Measurements from ENCODE around the gene DNAJC9. TPM values are rescaled to one million over a fixed set of nuclear protein-coding genes. Genes with fewer than 3 reads are reported as not detected.

DNAJC9 gene
- total RNA-seq, 4 donors from 2014 or later, result 7.2 to 10.0 (median 8.9) TPM

DNA sequence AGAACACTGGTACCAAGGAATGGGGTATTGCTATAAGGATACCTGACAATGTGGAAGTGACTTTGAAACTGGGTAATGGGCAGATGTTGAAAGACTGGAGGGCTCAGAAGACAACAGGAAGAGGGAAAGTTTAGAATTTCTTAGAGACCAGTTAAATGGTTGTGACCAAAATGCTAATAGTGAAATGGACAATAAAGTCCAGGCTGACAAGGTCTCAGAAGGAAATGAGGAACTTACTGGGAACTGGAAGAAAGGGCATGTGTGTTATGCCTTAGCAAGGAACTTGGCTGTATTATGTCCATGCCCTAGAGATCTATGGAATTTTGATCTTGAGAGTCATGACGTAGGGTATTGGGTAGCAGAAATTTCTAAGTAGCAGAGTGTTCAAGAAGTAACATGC, 41.2 kb downstream of the DNAJC9 start:
- H3K9me3 ChIP-seq, result no peaks in the 10 kb centered on the region
- H3K27me3 ChIP-seq, result no peaks in the 10 kb centered on the region
- H3K4me3 ChIP-seq, result no peak overlapping the region
- ATAC-seq (no peak), DNase-seq (no peak)
- intact Hi-C loops (cut with DNase I; ENCODE audit: low total_unique reads) (no loop called here), in situ Hi-C loops (cut with MboI; ENCODE audit: low sequenced_read_pairs in 4 of 4) (no loop called here)
- TF ChIP-seq, protein P1, sequence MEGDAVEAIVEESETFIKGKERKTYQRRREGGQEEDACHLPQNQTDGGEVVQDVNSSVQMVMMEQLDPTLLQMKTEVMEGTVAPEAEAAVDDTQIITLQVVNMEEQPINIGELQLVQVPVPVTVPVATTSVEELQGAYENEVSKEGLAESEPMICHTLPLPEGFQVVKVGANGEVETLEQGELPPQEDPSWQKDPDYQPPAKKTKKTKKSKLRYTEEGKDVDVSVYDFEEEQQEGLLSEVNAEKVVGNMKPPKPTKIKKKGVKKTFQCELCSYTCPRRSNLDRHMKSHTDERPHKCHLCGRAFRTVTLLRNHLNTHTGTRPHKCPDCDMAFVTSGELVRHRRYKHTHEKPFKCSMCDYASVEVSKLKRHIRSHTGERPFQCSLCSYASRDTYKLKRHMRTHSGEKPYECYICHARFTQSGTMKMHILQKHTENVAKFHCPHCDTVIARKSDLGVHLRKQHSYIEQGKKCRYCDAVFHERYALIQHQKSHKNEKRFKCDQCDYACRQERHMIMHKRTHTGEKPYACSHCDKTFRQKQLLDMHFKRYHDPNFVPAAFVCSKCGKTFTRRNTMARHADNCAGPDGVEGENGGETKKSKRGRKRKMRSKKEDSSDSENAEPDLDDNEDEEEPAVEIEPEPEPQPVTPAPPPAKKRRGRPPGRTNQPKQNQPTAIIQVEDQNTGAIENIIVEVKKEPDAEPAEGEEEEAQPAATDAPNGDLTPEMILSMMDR (IDR thresholded peaks at IDR 0.05 in 4 of 5, conservative IDR thresholded peaks at IDR 0.05 in 1 of 5), result no peak
- TF ChIP-seq POLR2A (IDR thresholded peaks at IDR 0.05), result no peak
- peaks cover 0 to 11% of the 10 kb centered on the region in 2 donors for H3K36me3 ChIP-seq
- H3K27ac ChIP-seq, result no peak overlapping the region
- no peaks in the 10 kb centered on the region for H3K4me1 ChIP-seq

DNA sequence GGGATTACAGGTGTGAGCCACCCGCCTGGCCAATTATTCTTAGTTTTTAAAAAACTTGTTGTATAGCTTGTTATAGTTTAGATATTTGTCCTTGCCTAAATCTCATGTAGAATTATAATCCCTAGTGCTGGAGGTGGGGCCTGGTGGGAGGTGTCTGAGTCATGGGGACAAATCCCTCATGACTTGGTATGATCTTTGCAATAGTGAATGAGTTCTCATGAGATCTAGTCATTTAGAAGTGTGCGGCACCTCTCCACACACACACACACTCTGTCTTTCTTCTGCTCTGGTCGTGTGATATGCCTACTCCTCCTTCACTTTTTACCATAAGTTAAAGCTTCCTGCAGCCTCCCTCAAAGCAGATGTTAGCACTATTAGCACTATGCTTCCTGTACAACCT, 42.0 kb downstream of the DNAJC9 start:
- Histone ChIP-seq H3K36me3 (peaks cover 0 to 11% of the 10 kb centered on the region in 2 donors), H3K4me1 (no peaks in the 10 kb centered on the region), H3K27ac (no peak overlapping the region), H3K9me3 (no peaks in the 10 kb centered on the region), H3K4me3 (no peak overlapping the region), H3K27me3 (no peaks in the 10 kb centered on the region)
- no peak for TF ChIP-seq POLR2A (IDR thresholded peaks at IDR 0.05)
- TF ChIP-seq, protein P1 (IDR thresholded peaks at IDR 0.05 in 4 of 5, conservative IDR thresholded peaks at IDR 0.05 in 1 of 5), result no peak
- in situ Hi-C loops (cut with MboI; ENCODE audit: low sequenced_read_pairs in 4 of 4), result no loop called here
- ATAC-seq (no peak), DNase-seq (no peak)
- intact Hi-C loops (cut with DNase I; ENCODE audit: low total_unique reads), result no loop called here

Other genes with a start within 250 kb of the DNAJC9 start
- 100 to 1,000 TPM in 3 of 4 donors, 10 to 100 TPM in 1; 65.3 to 348 (median 217) TPM for gene P4HA1, start 150.4 kb downstream of the DNAJC9 start, total RNA-seq
- gene NUDT13, start 136.8 kb downstream of the DNAJC9 start, total RNA-seq, result 1 to 10 TPM; 1.7 to 5.3 (median 2.0) TPM
- gene ECD, start 79.2 kb downstream of the DNAJC9 start, total RNA-seq, result 10 to 100 TPM; 11.0 to 22.8 (median 18.6) TPM
- gene FAM149B1, start 79.1 kb downstream of the DNAJC9 start, total RNA-seq, result 1 to 10 TPM; 2.2 to 6.9 (median 5.6) TPM
- 100 to 1,000 TPM in 1 of 4 donors, 10 to 100 TPM in 3; 73.2 to 104 (median 79.6) TPM for gene MRPS16, start 5.4 kb upstream of the DNAJC9 start, total RNA-seq
- 1 to 10 TPM in 2 of 4 donors, under 1 TPM in 2; 0.20 to 1.8 (median 1.1) TPM for gene CFAP70, start 111.6 kb upstream of the DNAJC9 start, total RNA-seq
- 100 to 1,000 TPM; 169 to 203 (median 186) TPM for gene ANXA7, start 166.8 kb upstream of the DNAJC9 start, total RNA-seq
- gene MSS51, start 186.3 kb upstream of the DNAJC9 start, total RNA-seq, result 10 to 100 TPM in 3 of 4 donors, 1 to 10 TPM in 1; 1.4 to 49.4 (median 30.4) TPM
- 10 to 100 TPM; 60.1 to 91.6 (median 68.7) TPM for gene PPP3CB, start 248.8 kb upstream of the DNAJC9 start, total RNA-seq

Data from gastrocnemius medialis (tissue), 4 donors.